GM12878 (cell line): ENCODE data around the gene UBXN6. TPM values are rescaled to one million over a fixed set of nuclear protein-coding genes. Genes with fewer than 3 reads are reported as not detected.
A peak's percentile ranks its signal among the peaks of the same experiment; 100 is the strongest.

Experiments
- ATAC-seq: fragments of 200-7000 bp; cut with Tn5 transposase; 3 replicates; pipeline ENCODE4 v1.9.1; 2020; ENCODE audit warnings: mild to moderate bottlenecking, moderate library complexity
- BruUV-seq: library from RNA; stranded (reverse); fragments of 400-500 nt; replicated peaks from 2 replicates; lab custom pipeline; 2021; lab: Mats Ljungman, UMichigan
- CTCF ChIA-PET: fragments of 300-600 bp; sonication (Branson Sonifier 250); formaldehyde crosslinking; extraction: SDS; loops from one replicate; lab custom pipeline; 2021; ENCODE audit warnings: inconsistent platforms; lab: Yijun Ruan, JAX
- POLR2A ChIA-PET: fragments of 350-600 bp; formaldehyde crosslinking; extraction: SDS; loops from one replicate; lab custom pipeline; 2021; ENCODE audit warnings: inconsistent platforms; lab: Charles Lee
- RAD21 ChIA-PET: fragments of 300-600 bp; sonication (Branson Sonifier 250); formaldehyde crosslinking; loops from one replicate; lab custom pipeline; 2023; ENCODE audit warnings: antibody characterized with exemption; ENCODE audit not compliant: unreplicated experiment; lab: Charles Lee
- SMC1A ChIA-PET: fragments of 300-600 bp; sonication (Branson Sonifier 250); formaldehyde crosslinking; loops from one replicate; lab custom pipeline; 2023; ENCODE audit not compliant: unreplicated experiment, uncharacterized antibody; lab: Charles Lee
- DNase-seq: peaks from one replicate; pipeline ENCODE4 v3.0.0-alpha.2; 2011; ENCODE audit warnings: low read depth, low spot score
- FAIRE-seq: peaks from 3 replicates; lab custom pipeline; 2011; peaks lifted over from hg19 to GRCh38; lab: Jason Lieb, UNC
- H2AFZ ChIP-seq: 2 replicates; pipeline ENCODE4 v1.6.0; 2011; ENCODE audit warnings: low read depth, low read length, control low read depth; ENCODE audit not compliant: control insufficient read depth
- H3K27ac ChIP-seq: 2 replicates; pipeline ENCODE4 v1.5.1; 2011; ENCODE audit warnings: control low read depth; ENCODE audit not compliant: control insufficient read depth, insufficient read depth
- H3K27me3 ChIP-seq, 2 experiments: replicated peaks in 1 of 2; 2 replicates each; pipeline versions ENCODE4 v1.6.0 to v1.6.1; 2011; ENCODE audit warnings: low read length in 1 of 2; ENCODE audit not compliant: control insufficient read depth in 2 of 2, insufficient read depth in 2 of 2
- H3K36me3 ChIP-seq, 2 experiments: 2 replicates each; pipeline ENCODE4 v1.5.1; 2011; ENCODE audit warnings: low read length in 1 of 2; ENCODE audit not compliant: control insufficient read depth in 2 of 2, insufficient read depth in 2 of 2
- H3K4me1 ChIP-seq: 2 replicates; pipeline ENCODE4 v1.6.1; 2011; ENCODE audit warnings: mild to moderate bottlenecking, low read length, moderate library complexity, mixed read lengths; ENCODE audit not compliant: control insufficient read depth, insufficient read depth
- H3K4me2 ChIP-seq: 2 replicates; pipeline ENCODE4 v1.6.0; 2011; ENCODE audit warnings: control low read depth; ENCODE audit not compliant: control insufficient read depth, insufficient read depth
- H3K4me3 ChIP-seq: fragments of 200-600 bp; sonication (generic); 2 replicates; pipeline ENCODE4 v1.5.1; 2016
- H3K79me2 ChIP-seq: 2 replicates; pipeline ENCODE4 v1.6.0; 2011; ENCODE audit warnings: low read length; ENCODE audit not compliant: control insufficient read depth, insufficient read depth
- H3K9ac ChIP-seq: 2 replicates; pipeline ENCODE4 v1.8.0; 2011; ENCODE audit warnings: low read length, control low read depth, mixed read lengths; ENCODE audit not compliant: control insufficient read depth, insufficient read depth
- H3K9me3 ChIP-seq: replicated peaks from 3 replicates; pipeline ENCODE4 v1.5.1; 2011; ENCODE audit warnings: mild to moderate bottlenecking, low read length; ENCODE audit not compliant: control insufficient read depth, insufficient read depth
- H4K20me1 ChIP-seq: 2 replicates; pipeline ENCODE4 v1.6.0; 2011; ENCODE audit not compliant: control insufficient read depth, insufficient read depth
- IRF4 ChIP-seq: IDR thresholded peaks from 2 replicates; pipeline ENCODE4 v1.6.1; 2011; ENCODE audit warnings: low read depth, low read length
- JUND ChIP-seq: IDR thresholded peaks from 2 replicates; pipeline ENCODE4 v1.6.1; 2012; ENCODE audit warnings: low read depth, mild to moderate bottlenecking, low read length, improper control_type of control experiment, moderate library complexity
- MTA2 ChIP-seq: fragments of 450-650 bp; IDR thresholded peaks from 2 replicates; pipeline ENCODE4 v1.6.1; 2016; ENCODE audit warnings: low read depth, mild to moderate bottlenecking, moderate library complexity
- MYC ChIP-seq: IDR thresholded peaks from 2 replicates; pipeline ENCODE4 v1.6.1; 2011; ENCODE audit warnings: mild to moderate bottlenecking, low read length, moderate library complexity, inconsistent platforms; ENCODE audit not compliant: insufficient read depth, insufficient replicate concordance, insufficient read length, severe bottlenecking
- NR2C2 ChIP-seq: IDR thresholded peaks from 2 replicates; pipeline ENCODE4 v1.6.1; 2011; ENCODE audit warnings: borderline replicate concordance, low read depth; ENCODE audit not compliant: control insufficient read depth, insufficient read length
- PAX8 ChIP-seq: fragments of 450-650 bp; IDR thresholded peaks from 2 replicates; pipeline ENCODE4 v1.6.1; 2017; ENCODE audit warnings: mild to moderate bottlenecking, moderate library complexity
- POLR2AphosphoS2 ChIP-seq: IDR thresholded peaks from 2 replicates; pipeline ENCODE4 v1.6.1; 2011; ENCODE audit warnings: low read depth, mild to moderate bottlenecking, low read length, improper control_type of control experiment, moderate library complexity
- POLR2AphosphoS5 ChIP-seq: IDR thresholded peaks from 2 replicates; pipeline ENCODE4 v1.6.1; 2011; ENCODE audit warnings: mild to moderate bottlenecking, low read length, inconsistent platforms
- RBBP5 ChIP-seq: fragments of 200-600 bp; sonication (generic); conservative IDR thresholded peaks from 2 replicates; pipeline ENCODE4 v1.6.1; 2016
- RELA ChIP-seq: fragments of 450-650 bp; IDR thresholded peaks from 2 replicates; pipeline ENCODE4 v1.8.0; 2014; ENCODE audit warnings: borderline replicate concordance; ENCODE audit not compliant: partially characterized antibody
- RUNX3 ChIP-seq: IDR thresholded peaks from 2 replicates; pipeline ENCODE4 v1.6.1; 2012; ENCODE audit warnings: low read length, inconsistent platforms
- whole genome bisulfite sequencing: methylation state at CpG from one replicate; pipeline ENCODE4 v1.1.6; 2016; ENCODE audit warnings: low lambda C conversion rate; ENCODE audit not compliant: insufficient replicate concordance, insufficient coverage; ENCODE audit errors: missing lambda C conversion rate; 5-methylcytosine and 5-hydroxymethylcytosine counted together
- in situ Hi-C: fragments of 300-500 bp; cut with MboI; formaldehyde crosslinking; loops from 9 replicates; pipeline ENCODE4 v1.14.3; 2018; ENCODE audit warnings: mixed read lengths
- intact Hi-C: fragments of 100-400 bp; cut with micrococcal nuclease; formaldehyde crosslinking; loops from one replicate; pipeline ENCODE4 v1.14.2; 2022; ENCODE audit not compliant: unreplicated experiment
- polyA plus RNA-seq, 11 experiments: library from polyadenylated mRNA; depleted of rRNA in 4 of 11; unstranded in 6 of 11; stranded (reverse) in 5 of 11; fragments of >200 nt; fragmentation: Nextera tagmentation in 4 of 11; fragmentation: Illumina TruSeq in 1 of 11; extraction: Ambion mirVana in 4 of 11; extraction: Trizol in 1 of 11; gene quantifications; 1 replicate in 1 of 11; 2 replicates in 10 of 11; pipeline versions ENCODE4 v1.2.1 to v1.2.3, GENCODE V29; 2011 to 2016; ENCODE audit warnings: inconsistent platforms in 2 of 11, missing spikeins in 2 of 11, low read depth in 1 of 11
- total RNA-seq, 4 experiments: library from RNA; depleted of rRNA in 3 of 4; stranded (reverse); fragments of >200 nt in 3 of 4; fragmentation: Illumina TruSeq in 1 of 4; extraction: Trizol in 1 of 4; gene quantifications; 2 replicates each; pipeline versions ENCODE4 v1.2.1 to v1.2.3, GENCODE V29; 2013 to 2021
- TF ChIP-seq, protein P1 (sequence below): fragments of 450-650 bp; IDR thresholded peaks from 2 replicates; pipeline ENCODE4 v1.6.1; 2017; ENCODE audit warnings: mild to moderate bottlenecking, moderate library complexity

UBXN6 gene
- total and polyA plus RNA-seq, 10 of the 15 experiments (the other 5 are each of a cell fraction or from before 2014, with no cell fraction given): 0.47 to 50.8 (median 13.0) TPM

DNA sequence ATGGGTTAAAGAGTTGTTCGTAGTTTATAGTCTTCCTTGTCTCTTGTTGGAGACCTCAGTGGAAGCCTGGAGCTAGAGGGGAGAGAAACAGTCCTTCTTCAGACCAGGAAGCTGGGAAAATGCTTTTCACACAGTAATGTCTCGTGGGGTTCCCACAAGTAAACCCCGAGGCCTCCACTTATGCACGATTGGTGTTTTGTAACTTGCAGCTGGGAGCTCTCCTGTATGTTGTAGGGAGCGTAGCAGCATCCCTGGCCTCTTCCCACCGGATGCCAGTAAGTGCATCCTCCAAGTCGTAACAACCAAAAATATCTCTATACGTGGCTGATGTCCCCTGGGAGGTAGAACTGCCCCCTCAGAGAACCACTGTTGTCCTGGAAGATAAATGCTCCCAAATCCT lies 51.6 kb downstream of the UBXN6 start:
- no peak overlapping the region for H3K9ac ChIP-seq
- WGBS: 87% methylated on average over 8 of the region's 8 CpGs
- H3K27ac ChIP-seq: no peak overlapping the region
- ATAC-seq: no peak
- intact Hi-C loops: no loop called here
- no peak for DNase-seq
- FAIRE-seq: no peak
- ChIA-PET CTCF (interaction anchor here (0.5 to 0.6 kb wide), 2 partner anchors 18 to 969 kb away, joined by 3 read pairs; no protein-coding TSS in a partner anchor), RAD21 (interaction anchor here (1.8 kb wide), 1 partner anchor 31 kb away, joined by 3 read pairs; no protein-coding TSS in a partner anchor), SMC1A (interaction anchor here (1.0 to 2.8 kb wide), 2 partner anchors 9 to 16 kb away, joined by 3 to 10 read pairs; no protein-coding TSS in a partner anchor), POLR2A (interaction anchor here (1.0 kb wide), 1 partner anchor 63 kb away, joined by 3 read pairs; the partner anchor contains the start of gene MPND)
- peaks cover 3% of the 10 kb centered on the region; the same call in 1 of the 2 replicates for H3K4me1 ChIP-seq
- no peak overlapping the region for H3K4me3 ChIP-seq
- peaks cover 48% of the 10 kb centered on the region for H3K79me2 ChIP-seq
- H3K9me3 ChIP-seq: no peaks in the 10 kb centered on the region
- H4K20me1 ChIP-seq: no peaks in the 10 kb centered on the region; the same call in 1 of the 2 replicates
- in situ Hi-C loops: no loop called here
- no peaks in the 10 kb centered on the region for H3K27me3 ChIP-seq
- H3K4me2 ChIP-seq: no peak overlapping the region
- no peak for TF ChIP-seq POLR2AphosphoS2
- TF ChIP-seq JUND: no peak
- TF ChIP-seq IRF4: no peak
- no peak for TF ChIP-seq PAX8
- BruUV-seq: TSS peak; percentile 49
- H2AFZ ChIP-seq: no peak overlapping the region
- H3K36me3 ChIP-seq: peaks cover 6 to 17% of the 10 kb centered on the region in 2 experiments; a peak in 3 of 4 replicates

- ChIA-PET CTCF (interaction anchor here (1.1 to 2.1 kb wide), 6 partner anchors 27 to 234 kb away, joined by 4 to 24 read pairs (median 6); no protein-coding TSS in a partner anchor), POLR2A (no interaction called here), RAD21 (interaction anchor here (1.3 to 1.5 kb wide), 2 partner anchors 9 to 23 kb away, joined by 3 to 17 read pairs; no protein-coding TSS in a partner anchor), SMC1A (interaction anchor here (1.1 kb wide), 1 partner anchor 68 kb away, joined by 3 read pairs; no protein-coding TSS in a partner anchor)
- ATAC-seq (no peak), FAIRE-seq (peak; percentile 84), DNase-seq (no peak)
- in situ Hi-C loops (no loop called here), intact Hi-C loops (loop anchor here (5.0 kb wide), 2 partner anchors 136 to 416 kb away; partner anchors contain the start of gene EEF2)
- peak overlapping the region; percentile 100 for H3K4me3 ChIP-seq
- peak overlapping the region; percentile 90 for H3K27ac ChIP-seq
- BruUV-seq: no TSS peak
- H3K79me2 ChIP-seq: peaks cover 65% of the 10 kb centered on the region
- peaks cover 3% of the 10 kb centered on the region; the same call in 1 of the 2 replicates for H3K4me1 ChIP-seq
- peak overlapping the region; percentile 97 for H3K4me2 ChIP-seq
- H2AFZ ChIP-seq: peak overlapping the region; percentile 75
- no peaks in the 10 kb centered on the region for H4K20me1 ChIP-seq
- WGBS: 2% methylated on average over 32 of the region's 32 CpGs
- H3K27me3 ChIP-seq: no peaks in the 10 kb centered on the region
- peaks cover 0 to 2% of the 10 kb centered on the region in 2 experiments; a peak in 2 of 4 replicates for H3K36me3 ChIP-seq
- no peaks in the 10 kb centered on the region for H3K9me3 ChIP-seq
- H3K9ac ChIP-seq: peak overlapping the region; percentile 98
- no peak for TF ChIP-seq RBBP5
- no peak for TF ChIP-seq MTA2
- TF ChIP-seq, protein P1, sequence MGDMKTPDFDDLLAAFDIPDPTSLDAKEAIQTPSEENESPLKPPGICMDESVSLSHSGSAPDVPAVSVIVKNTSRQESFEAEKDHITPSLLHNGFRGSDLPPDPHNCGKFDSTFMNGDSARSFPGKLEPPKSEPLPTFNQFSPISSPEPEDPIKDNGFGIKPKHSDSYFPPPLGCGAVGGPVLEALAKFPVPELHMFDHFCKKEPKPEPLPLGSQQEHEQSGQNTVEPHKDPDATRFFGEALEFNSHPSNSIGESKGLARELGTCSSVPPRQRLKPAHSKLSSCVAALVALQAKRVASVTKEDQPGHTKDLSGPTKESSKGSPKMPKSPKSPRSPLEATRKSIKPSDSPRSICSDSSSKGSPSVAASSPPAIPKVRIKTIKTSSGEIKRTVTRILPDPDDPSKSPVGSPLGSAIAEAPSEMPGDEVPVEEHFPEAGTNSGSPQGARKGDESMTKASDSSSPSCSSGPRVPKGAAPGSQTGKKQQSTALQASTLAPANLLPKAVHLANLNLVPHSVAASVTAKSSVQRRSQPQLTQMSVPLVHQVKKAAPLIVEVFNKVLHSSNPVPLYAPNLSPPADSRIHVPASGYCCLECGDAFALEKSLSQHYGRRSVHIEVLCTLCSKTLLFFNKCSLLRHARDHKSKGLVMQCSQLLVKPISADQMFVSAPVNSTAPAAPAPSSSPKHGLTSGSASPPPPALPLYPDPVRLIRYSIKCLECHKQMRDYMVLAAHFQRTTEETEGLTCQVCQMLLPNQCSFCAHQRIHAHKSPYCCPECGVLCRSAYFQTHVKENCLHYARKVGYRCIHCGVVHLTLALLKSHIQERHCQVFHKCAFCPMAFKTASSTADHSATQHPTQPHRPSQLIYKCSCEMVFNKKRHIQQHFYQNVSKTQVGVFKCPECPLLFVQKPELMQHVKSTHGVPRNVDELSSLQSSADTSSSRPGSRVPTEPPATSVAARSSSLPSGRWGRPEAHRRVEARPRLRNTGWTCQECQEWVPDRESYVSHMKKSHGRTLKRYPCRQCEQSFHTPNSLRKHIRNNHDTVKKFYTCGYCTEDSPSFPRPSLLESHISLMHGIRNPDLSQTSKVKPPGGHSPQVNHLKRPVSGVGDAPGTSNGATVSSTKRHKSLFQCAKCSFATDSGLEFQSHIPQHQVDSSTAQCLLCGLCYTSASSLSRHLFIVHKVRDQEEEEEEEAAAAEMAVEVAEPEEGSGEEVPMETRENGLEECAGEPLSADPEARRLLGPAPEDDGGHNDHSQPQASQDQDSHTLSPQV: no peak
- no peak for TF ChIP-seq RELA
- TF ChIP-seq POLR2AphosphoS5: peak; percentile 16; the same call in 1 of the 2 replicates
- no peak for TF ChIP-seq RUNX3
- TF ChIP-seq NR2C2: peak; percentile 33
- TF ChIP-seq MYC: no peak
These were observed 54.4 kb downstream of the UBXN6 start for GRCh38 chr19:4403005-4403761.
